H9 (cell line): Measurements from ENCODE around the gene FGF11. TPM values are rescaled to one million over a fixed set of nuclear protein-coding genes. Genes with fewer than 3 reads are reported as not detected.
A peak's percentile ranks its signal among the peaks of the same experiment; 100 is the strongest.

ENCODE experiments used
- DNase-seq: peaks from one replicate; pipeline ENCODE4 v3.0.0-alpha.2; 2017
- H2AFZ ChIP-seq: one replicate; pipeline ENCODE4 v1.6.1; 2013; ENCODE audit warnings: mild to moderate bottlenecking, low read length, control low read depth, moderate library complexity
- H2AK5ac ChIP-seq: 2 replicates; pipeline ENCODE4 v1.6.1; 2013; ENCODE audit warnings: low read length, control low read depth, mixed read lengths; ENCODE audit not compliant: insufficient read length
- H2BK120ac ChIP-seq: one replicate; pipeline ENCODE4 v1.6.1; 2013; ENCODE audit warnings: low read depth, mild to moderate bottlenecking, low read length, control low read depth, inconsistent platforms; ENCODE audit not compliant: poor library complexity, severe bottlenecking
- H2BK12ac ChIP-seq: 2 replicates; pipeline ENCODE4 v1.6.1; 2013; ENCODE audit warnings: low read length, control low read depth, mixed read lengths, low read depth; ENCODE audit not compliant: insufficient read length
- H2BK15ac ChIP-seq: 2 replicates; pipeline ENCODE4 v1.6.1; 2013; ENCODE audit warnings: low read depth, low read length, control low read depth
- H2BK20ac ChIP-seq: one replicate; pipeline ENCODE4 v1.6.1; 2013; ENCODE audit warnings: low read depth, mild to moderate bottlenecking, low read length, control low read depth, inconsistent platforms; ENCODE audit not compliant: poor library complexity, severe bottlenecking
- H2BK5ac ChIP-seq: 2 replicates; pipeline ENCODE4 v1.6.1; 2013; ENCODE audit warnings: low read length, control low read depth, mixed read lengths; ENCODE audit not compliant: insufficient read length
- H3K14ac ChIP-seq: 2 replicates; pipeline ENCODE4 v1.6.1; 2013; ENCODE audit warnings: low read length, control low read depth; ENCODE audit not compliant: insufficient read depth
- H3K18ac ChIP-seq: 2 replicates; pipeline ENCODE4 v1.6.1; 2013; ENCODE audit warnings: low read depth, mild to moderate bottlenecking, mixed read lengths, low read length, control low read depth; ENCODE audit not compliant: insufficient read length
- H3K23ac ChIP-seq: 2 replicates; pipeline ENCODE4 v1.6.1; 2013; ENCODE audit warnings: low read length, control low read depth, mixed read lengths, low read depth; ENCODE audit not compliant: insufficient read length
- H3K23me2 ChIP-seq: 2 replicates; pipeline ENCODE4 v1.6.1; 2013; ENCODE audit warnings: low read depth, mild to moderate bottlenecking, mixed read lengths, low read length, control low read depth; ENCODE audit not compliant: insufficient read length, poor library complexity, severe bottlenecking
- H3K27ac ChIP-seq: 2 replicates; pipeline ENCODE4 v1.5.1; 2013; ENCODE audit warnings: low read length, control low read depth, mixed read lengths, low read depth; ENCODE audit not compliant: insufficient read length
- H3K27me3 ChIP-seq: 2 replicates; pipeline ENCODE4 v1.6.1; 2013; ENCODE audit warnings: low read length, control low read depth, inconsistent platforms; ENCODE audit not compliant: insufficient read depth
- H3K4ac ChIP-seq: 2 replicates; pipeline ENCODE4 v1.6.1; 2013; ENCODE audit warnings: low read depth, mild to moderate bottlenecking, control low read depth, inconsistent platforms, low read length, moderate library complexity
- H3K4me1 ChIP-seq: 2 replicates; pipeline ENCODE4 v1.6.1; 2013; ENCODE audit warnings: low read length, control low read depth, inconsistent platforms; ENCODE audit not compliant: insufficient read depth
- H3K4me2 ChIP-seq: 2 replicates; pipeline ENCODE4 v1.6.1; 2013; ENCODE audit warnings: low read length, control low read depth, mixed read lengths; ENCODE audit not compliant: insufficient read length, insufficient read depth
- H3K56ac ChIP-seq: 2 replicates; pipeline ENCODE4 v1.6.1; 2013; ENCODE audit warnings: low read depth, mild to moderate bottlenecking, mixed read lengths, low read length, control low read depth; ENCODE audit not compliant: insufficient read length
- H3K79me1 ChIP-seq: 2 replicates; pipeline ENCODE4 v1.6.1; 2013; ENCODE audit warnings: low read depth, mild to moderate bottlenecking, moderate library complexity, low read length, control low read depth, inconsistent platforms; ENCODE audit not compliant: insufficient read depth, poor library complexity, severe bottlenecking
- H3K79me2 ChIP-seq: 2 replicates; pipeline ENCODE4 v1.6.1; 2013; ENCODE audit warnings: low read length, control low read depth, inconsistent platforms; ENCODE audit not compliant: insufficient read depth
- H3K9ac ChIP-seq: 2 replicates; pipeline ENCODE4 v1.6.1; 2013; ENCODE audit warnings: low read length, control low read depth, mixed read lengths; ENCODE audit not compliant: insufficient read length; ENCODE audit errors: extremely low read depth
- H3K9me3 ChIP-seq: one replicate; pipeline ENCODE4 v1.6.1; 2013; ENCODE audit warnings: low read depth, low read length, inconsistent platforms; ENCODE audit not compliant: control insufficient read depth
- H3T11ph ChIP-seq: one replicate; pipeline ENCODE4 v1.6.1; 2013; ENCODE audit warnings: mild to moderate bottlenecking, low read length, control low read depth, inconsistent platforms
- H4K20me1 ChIP-seq: one replicate; pipeline ENCODE4 v1.6.1; 2013; ENCODE audit not compliant: control insufficient read depth, insufficient read length, insufficient read depth
- H4K5ac ChIP-seq: 2 replicates; pipeline ENCODE4 v1.6.1; 2013; ENCODE audit warnings: low read depth, mild to moderate bottlenecking, mixed read lengths, low read length, control low read depth; ENCODE audit not compliant: insufficient read length
- H4K8ac ChIP-seq: replicated peaks from 2 replicates; pipeline ENCODE4 v1.6.1; 2013; ENCODE audit warnings: low read length, control low read depth, mixed read lengths, low read depth; ENCODE audit not compliant: insufficient read length
- H4K91ac ChIP-seq: 2 replicates; pipeline ENCODE4 v1.6.1; 2013; ENCODE audit warnings: low read depth, mild to moderate bottlenecking, moderate library complexity, mixed read lengths, low read length, control low read depth; ENCODE audit not compliant: insufficient read length
- H3K27ac Mint-ChIP-seq, 3 experiments: 2 replicates in 2 of 3; 3 replicates in 1 of 3; pipeline ENCODE4 v1.8.0; 2020 to 2021; ENCODE audit warnings: mixed read lengths in 3 of 3, mild to moderate bottlenecking in 1 of 3, moderate library complexity in 1 of 3
- H3K27me3 Mint-ChIP-seq: 2 replicates; pipeline ENCODE4 v1.8.0; 2021; ENCODE audit warnings: low read depth, mild to moderate bottlenecking, moderate library complexity, mixed read lengths
- H3K36me3 Mint-ChIP-seq, 3 experiments: 2 replicates in 2 of 3; 3 replicates in 1 of 3; pipeline ENCODE4 v1.8.0; 2020 to 2021; ENCODE audit warnings: low read depth in 3 of 3, mixed read lengths in 3 of 3; ENCODE audit not compliant: insufficient read depth in 1 of 3
- H3K4me1 Mint-ChIP-seq, 2 experiments: 2 replicates each; pipeline ENCODE4 v1.8.0; 2020; ENCODE audit warnings: mixed read lengths in 2 of 2
- H3K4me3 Mint-ChIP-seq, 2 experiments: 2 replicates in 1 of 2; 3 replicates in 1 of 2; pipeline ENCODE4 v1.8.0; 2020 to 2021; ENCODE audit warnings: mild to moderate bottlenecking in 2 of 2, mixed read lengths in 2 of 2, moderate library complexity in 1 of 2
- H3K9me3 Mint-ChIP-seq, 2 experiments: 2 replicates in 1 of 2; 3 replicates in 1 of 2; pipeline ENCODE4 v1.8.0; 2020; ENCODE audit warnings: mild to moderate bottlenecking in 2 of 2, mixed read lengths in 2 of 2, moderate library complexity in 1 of 2
- CTCF ChIP-seq: fragments of 200-600 bp; sonication (generic); conservative IDR thresholded peaks from 3 replicates; pipeline ENCODE4 v1.8.0; 2021; ENCODE audit warnings: antibody characterized with exemption, mild to moderate bottlenecking
- WGBS: extraction: QIAGEN DNeasy Blood & Tissue Kit; methylation state at CpG from one replicate; pipeline ENCODE4 v1.1.7; 2013; ENCODE audit warnings: missing lambda C conversion rate, low lambda C conversion rate, mixed read lengths; ENCODE audit not compliant: insufficient read length; ENCODE audit errors: extremely low coverage; 5-methylcytosine and 5-hydroxymethylcytosine counted together
- total RNA-seq: library from RNA; stranded (reverse); gene quantifications from 2 replicates; pipeline ENCODE4 v1.2.1, GENCODE V29; 2021

The FGF11 gene
- total RNA-seq, 1 experiment from 2014 or later = 15.2 TPM

- no peak overlapping the region for H3K27ac ChIP-seq
- H3K27me3 Mint-ChIP-seq = peaks cover 25% of the 10 kb centered on the region
Measured at GRCh38 chr17:7436556-7437368, 2.5 kb upstream of the FGF11 start.

More at GRCh38 chr17:7436556-7437368, 2.5 kb upstream of the FGF11 start:
- Histone ChIP-seq H3K23me2 (peaks cover 33% of the 10 kb centered on the region), H3K56ac (no peak overlapping the region), H3T11ph (no peak overlapping the region), H3K23ac (no peak overlapping the region), H4K91ac (no peak overlapping the region), H2BK120ac (no peak overlapping the region), H2BK12ac (peak overlapping the region; percentile 5), H3K4me2 (peak overlapping the region; percentile 60), H2BK20ac (no peak overlapping the region), H3K27me3 (peaks cover 7% of the 10 kb centered on the region), H3K9ac (no peak overlapping the region), H3K4me1 (no peaks in the 10 kb centered on the region; the same call in 1 of the 2 replicates), H2AFZ (no peak overlapping the region), H3K79me2 (no peaks in the 10 kb centered on the region), H4K5ac (no peak overlapping the region), H3K79me1 (no peaks in the 10 kb centered on the region), H2BK5ac (no peak overlapping the region), H4K8ac (no peak overlapping the region), H3K14ac (peak overlapping the region; percentile 89), H2AK5ac (no peak overlapping the region), H4K20me1 (no peaks in the 10 kb centered on the region), H3K9me3 (no peaks in the 10 kb centered on the region), H2BK15ac (no peak overlapping the region), H3K4ac (no peak overlapping the region), H3K18ac (peak overlapping the region; percentile 79)
- H3K4me1 Mint-ChIP-seq = peaks cover 30 to 32% of the 10 kb centered on the region in 2 experiments
- no CpG with 5 or more reads among the region's 92 CpGs for WGBS
- TF ChIP-seq CTCF = peak; percentile 86
- no peaks in the 10 kb centered on the region for H3K36me3 Mint-ChIP-seq
- H3K9me3 Mint-ChIP-seq = no peaks in the 10 kb centered on the region
- peak overlapping the region; percentile 89 to 93 for H3K4me3 Mint-ChIP-seq
- peak; percentile 94 for DNase-seq
- peak overlapping the region; percentile 55 to 98 (median 89); a peak in 4 of 7 replicates for H3K27ac Mint-ChIP-seq
